ENCODE data around the gene AK4.

DNA sequence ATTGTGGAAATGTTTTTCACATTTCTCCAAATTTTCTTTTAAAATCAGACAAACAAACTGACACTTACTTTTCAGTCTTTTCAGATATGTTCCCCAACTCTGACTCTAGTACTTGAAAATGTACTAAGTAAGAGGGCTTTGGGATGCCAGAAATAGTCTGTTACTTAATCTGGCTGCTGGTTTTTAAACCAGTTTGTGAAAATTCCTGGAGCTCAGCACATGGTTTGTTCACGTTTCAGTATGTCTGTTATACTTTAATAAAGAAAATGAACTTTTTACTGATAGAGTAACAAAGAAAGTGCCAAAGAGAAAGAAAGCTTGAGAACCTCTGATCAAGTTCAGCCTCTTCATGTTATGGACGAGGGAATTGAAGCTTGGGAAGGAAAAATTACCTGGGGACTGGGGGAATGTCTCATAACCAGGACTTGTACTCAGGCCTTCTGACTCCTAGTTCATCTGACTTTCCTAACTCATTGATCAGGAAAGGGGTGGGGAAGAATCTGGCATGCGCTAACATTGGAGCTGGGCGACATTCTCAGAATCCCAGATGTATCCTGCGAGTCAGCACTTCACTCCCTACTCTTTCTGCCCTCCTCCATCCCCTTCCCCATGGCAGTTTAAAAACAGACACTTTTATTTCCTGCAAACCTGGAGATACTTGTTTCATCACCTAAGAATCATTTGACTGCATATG, 130.5 kb downstream of the AK4 start:
- TF ChIP-seq, protein P1, sequence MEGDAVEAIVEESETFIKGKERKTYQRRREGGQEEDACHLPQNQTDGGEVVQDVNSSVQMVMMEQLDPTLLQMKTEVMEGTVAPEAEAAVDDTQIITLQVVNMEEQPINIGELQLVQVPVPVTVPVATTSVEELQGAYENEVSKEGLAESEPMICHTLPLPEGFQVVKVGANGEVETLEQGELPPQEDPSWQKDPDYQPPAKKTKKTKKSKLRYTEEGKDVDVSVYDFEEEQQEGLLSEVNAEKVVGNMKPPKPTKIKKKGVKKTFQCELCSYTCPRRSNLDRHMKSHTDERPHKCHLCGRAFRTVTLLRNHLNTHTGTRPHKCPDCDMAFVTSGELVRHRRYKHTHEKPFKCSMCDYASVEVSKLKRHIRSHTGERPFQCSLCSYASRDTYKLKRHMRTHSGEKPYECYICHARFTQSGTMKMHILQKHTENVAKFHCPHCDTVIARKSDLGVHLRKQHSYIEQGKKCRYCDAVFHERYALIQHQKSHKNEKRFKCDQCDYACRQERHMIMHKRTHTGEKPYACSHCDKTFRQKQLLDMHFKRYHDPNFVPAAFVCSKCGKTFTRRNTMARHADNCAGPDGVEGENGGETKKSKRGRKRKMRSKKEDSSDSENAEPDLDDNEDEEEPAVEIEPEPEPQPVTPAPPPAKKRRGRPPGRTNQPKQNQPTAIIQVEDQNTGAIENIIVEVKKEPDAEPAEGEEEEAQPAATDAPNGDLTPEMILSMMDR (IDR thresholded peaks at IDR 0.05): no peak
- TF ChIP-seq POLR2A (IDR thresholded peaks at IDR 0.05): no peak

All from esophagus squamous epithelium (tissue), 4 donors.